HL-60/S4 (cell line): ENCODE measurements around the gene FAT4.

Experiments used
- in situ Hi-C: fragments of 300-500 bp; cut with MboI; formaldehyde crosslinking; loops from 2 replicates; pipeline ENCODE4 v1.14.3; 2022; ENCODE audit warnings: low sequenced_read_pairs

FAT4 gene

GRCh38 chr4:125314676-125315575 is at the start of gene FAT4:
TSS of gene FAT4 (plus strand) at chr4:125314955. CDS start at chr4:125316412, 1,457 bp downstream.
- in situ Hi-C loops = no loop called here

DNA sequence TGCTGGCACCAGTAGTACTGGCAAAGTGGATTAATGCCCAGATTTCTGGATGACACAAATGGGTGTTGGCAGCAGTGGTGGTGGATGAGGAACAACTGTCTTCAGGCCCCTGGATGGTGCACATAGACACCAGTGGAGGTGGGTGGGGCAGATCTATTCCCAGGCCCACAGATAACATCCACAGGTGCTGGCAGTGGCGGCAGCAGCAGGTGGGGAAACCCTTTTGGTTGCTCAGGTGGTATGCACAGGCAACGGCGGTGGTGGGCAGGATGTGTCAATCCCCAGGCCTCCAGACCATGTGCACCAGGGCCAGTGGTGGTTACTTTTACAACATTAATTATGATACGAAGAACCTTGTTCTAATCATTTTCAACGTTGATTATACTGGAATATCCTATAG is 48.9 kb upstream of the FAT4 start:
- in situ Hi-C loops = no loop called here

DNA sequence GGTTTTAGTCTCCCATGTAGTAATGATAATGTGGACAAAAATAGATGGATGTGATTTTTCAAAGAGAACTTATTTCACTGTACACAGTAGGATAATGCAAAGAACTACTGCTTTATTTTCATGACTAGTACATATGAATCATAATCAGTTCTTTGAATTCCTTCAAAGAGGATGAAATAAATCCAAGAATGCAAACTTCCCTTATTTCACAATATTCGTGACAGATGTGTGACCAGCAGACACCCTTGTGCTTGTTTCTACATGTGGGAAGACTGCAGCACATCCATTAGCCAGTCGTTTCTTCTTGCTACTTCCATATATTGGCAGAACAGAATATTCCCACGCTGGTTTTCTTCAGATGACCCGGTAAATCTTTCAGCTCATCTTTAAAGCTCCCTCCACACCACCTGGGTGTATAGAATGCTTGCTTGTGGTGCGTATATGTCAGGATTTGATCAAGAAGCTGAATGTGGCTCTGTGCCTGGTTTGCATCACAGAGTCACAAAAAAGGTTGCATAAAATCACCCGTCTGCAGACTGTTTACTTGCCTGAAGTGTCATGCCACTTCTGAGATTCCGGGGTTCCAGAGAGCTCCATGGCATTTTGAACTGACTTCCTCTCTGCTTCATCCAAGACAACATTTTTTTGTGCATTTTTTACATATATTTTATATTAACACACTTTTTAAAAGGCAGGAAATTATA is 47.7 kb upstream of the FAT4 start:
- in situ Hi-C loops = no loop called here

GRCh38 chr4:125267630-125268029 is 47.1 kb upstream of the FAT4 start:
- in situ Hi-C loops = no loop called here

DNA sequence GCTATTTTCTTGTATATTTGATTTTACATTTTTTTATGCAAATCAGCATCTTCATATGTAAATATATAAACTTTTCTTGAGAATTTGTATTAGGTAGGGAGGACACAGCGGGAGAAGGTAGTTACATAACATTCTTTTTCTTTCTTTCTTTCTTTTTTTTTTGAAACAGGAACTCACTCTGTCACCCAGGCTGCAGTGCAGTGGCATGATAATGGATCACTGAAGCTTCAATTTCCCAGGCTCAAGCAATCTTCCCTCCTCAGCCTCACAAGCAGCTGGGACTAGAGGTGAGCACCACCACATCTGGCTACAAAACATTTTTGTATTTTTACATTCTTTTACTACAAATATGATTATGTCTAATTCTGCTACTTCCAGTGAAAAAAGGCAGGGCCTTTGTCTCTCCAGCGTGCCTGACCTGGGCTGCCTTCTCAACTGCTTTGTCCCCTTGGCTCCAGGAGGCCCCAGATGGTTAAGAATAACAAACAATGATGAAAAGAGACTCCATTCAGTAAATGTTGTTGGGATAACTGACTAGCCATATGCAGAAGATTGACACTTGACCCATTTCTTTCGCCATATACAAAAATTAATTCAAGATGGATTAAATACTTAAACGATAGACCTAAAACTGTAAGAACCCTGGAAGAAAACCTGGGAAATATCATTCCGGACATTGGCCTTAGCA is 46.5 kb upstream of the FAT4 start:
- in situ Hi-C loops = no loop called here

- in situ Hi-C loops = no loop called here
These were observed 37.9 kb upstream of the FAT4 start for GRCh38 chr4:125276811-125277210.

- in situ Hi-C loops = no loop called here
These were observed 37.0 kb upstream of the FAT4 start for GRCh38 chr4:125277790-125278189.

GRCh38 chr4:125280892-125281403 is 33.8 kb upstream of the FAT4 start:
- in situ Hi-C loops = no loop called here

- in situ Hi-C loops = no loop called here
These were observed 31.0 kb upstream of the FAT4 start for GRCh38 chr4:125283707-125284279.

DNA sequence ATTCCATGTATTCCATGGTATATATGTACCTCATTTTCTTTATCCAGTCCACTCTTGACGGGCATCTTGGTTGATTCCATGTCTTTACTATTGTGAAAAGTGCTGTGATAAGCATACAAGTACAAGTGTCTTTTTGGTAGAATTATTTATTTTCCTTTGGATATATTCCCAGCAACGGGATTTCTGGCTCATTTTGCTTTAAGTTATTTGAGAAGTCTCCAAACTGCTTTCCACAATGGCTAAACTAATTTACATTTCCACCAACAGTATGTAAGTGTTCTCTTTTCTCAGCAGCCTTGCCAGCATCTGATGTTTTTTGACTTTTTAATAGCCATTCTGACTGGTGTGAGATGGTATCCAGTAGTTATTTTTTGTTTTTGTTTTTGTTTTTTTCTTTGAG is 17.6 kb upstream of the FAT4 start:
- in situ Hi-C loops = no loop called here

- in situ Hi-C loops = no loop called here
These were observed 11.7 kb upstream of the FAT4 start for GRCh38 chr4:125303058-125303457.

- in situ Hi-C loops = no loop called here
These were observed 10.9 kb upstream of the FAT4 start for GRCh38 chr4:125303821-125304220.

GRCh38 chr4:125306112-125306511 is 8.6 kb upstream of the FAT4 start:
- in situ Hi-C loops = no loop called here

DNA sequence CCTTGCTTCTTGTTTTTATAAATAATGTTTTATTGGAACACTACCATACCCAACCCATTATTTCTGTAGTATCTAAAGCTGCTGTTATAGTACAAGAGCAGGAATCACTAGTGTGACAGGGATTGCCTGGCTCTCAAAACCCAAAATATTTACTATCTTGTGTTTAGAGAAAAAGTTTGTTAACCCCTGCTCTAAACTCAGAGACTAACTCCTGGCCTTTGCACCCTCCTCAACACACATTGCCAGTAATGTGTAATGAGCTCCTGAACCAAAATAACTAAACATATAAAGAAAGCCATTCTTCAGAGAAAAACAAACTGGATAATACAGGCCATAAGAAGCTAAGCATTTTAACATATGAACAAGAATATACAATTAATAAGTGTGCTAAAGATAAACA is 8.2 kb upstream of the FAT4 start:
- in situ Hi-C loops = no loop called here

DNA sequence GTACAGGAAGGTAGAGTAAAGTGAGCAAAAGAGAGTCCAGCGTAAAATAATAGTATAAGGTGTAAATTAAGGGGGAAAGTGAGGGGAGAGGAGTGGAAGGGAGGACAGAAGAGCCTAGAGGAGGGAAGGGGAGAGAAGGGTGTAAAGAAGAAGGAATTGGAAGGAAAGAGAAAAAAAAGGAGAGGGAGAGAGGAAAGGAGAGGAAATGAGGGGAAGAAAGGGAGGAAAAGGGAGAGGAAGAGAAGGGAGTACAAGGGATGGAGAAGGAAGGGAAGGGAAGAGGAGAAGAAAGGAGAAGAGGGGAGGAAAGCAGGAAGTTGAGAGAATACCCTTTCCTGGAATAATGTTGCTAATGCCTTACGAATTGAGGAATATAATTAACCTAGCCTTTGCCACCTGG is 3.3 kb upstream of the FAT4 start:
- in situ Hi-C loops = no loop called here

DNA sequence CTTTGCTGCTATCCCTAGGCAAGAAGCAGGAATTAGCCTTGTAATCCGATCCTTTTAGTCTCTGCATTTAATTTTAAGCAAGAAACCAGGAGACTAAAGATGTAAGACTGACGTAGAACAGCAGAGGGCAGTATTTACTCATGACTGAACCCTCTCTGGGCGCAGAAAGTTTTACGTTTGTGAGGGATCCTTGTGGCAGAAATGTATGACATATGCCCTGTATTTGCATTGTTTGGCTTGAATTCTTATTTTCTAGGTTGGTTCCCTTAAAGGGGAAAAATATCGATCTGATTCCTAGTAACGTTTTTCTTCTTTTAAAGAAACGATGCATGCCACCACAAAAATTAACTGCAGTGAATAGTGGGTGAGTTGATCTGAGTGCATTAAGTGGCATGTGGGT is 1.3 kb upstream of the FAT4 start:
- in situ Hi-C loops = no loop called here

DNA sequence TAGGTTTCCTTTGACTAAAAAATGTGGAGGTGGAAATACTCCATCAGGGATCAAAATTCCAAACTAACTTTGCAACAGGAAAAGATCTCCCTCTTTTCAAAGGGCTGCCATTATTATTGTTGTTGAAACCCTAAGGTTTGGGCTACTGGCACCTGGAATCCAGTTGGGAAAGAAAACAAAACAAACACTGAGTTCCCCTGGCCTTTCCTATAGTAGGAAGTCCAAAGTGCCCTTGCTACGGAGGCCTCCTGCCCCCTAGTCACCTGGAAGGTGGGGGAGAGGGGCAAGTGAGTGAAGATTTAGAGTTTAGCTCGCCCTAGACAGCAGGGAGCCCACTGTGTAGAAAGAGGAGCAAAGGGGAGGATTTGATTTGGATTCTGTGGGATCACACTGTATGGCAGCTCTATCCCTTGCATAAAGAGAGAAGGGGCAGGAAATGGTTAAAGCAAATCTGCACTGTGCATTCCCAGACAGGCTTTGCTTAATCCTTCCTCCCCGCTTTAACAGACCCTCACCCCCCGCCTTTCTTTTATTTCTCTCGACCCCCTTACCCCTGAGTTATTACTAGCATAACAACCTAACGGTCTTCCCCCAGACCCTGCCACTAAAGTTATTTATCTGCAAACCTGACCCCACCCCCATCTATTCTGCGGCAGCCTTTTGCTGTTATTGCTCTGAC is 627 bp upstream of the FAT4 start:
- in situ Hi-C loops = no loop called here

DNA sequence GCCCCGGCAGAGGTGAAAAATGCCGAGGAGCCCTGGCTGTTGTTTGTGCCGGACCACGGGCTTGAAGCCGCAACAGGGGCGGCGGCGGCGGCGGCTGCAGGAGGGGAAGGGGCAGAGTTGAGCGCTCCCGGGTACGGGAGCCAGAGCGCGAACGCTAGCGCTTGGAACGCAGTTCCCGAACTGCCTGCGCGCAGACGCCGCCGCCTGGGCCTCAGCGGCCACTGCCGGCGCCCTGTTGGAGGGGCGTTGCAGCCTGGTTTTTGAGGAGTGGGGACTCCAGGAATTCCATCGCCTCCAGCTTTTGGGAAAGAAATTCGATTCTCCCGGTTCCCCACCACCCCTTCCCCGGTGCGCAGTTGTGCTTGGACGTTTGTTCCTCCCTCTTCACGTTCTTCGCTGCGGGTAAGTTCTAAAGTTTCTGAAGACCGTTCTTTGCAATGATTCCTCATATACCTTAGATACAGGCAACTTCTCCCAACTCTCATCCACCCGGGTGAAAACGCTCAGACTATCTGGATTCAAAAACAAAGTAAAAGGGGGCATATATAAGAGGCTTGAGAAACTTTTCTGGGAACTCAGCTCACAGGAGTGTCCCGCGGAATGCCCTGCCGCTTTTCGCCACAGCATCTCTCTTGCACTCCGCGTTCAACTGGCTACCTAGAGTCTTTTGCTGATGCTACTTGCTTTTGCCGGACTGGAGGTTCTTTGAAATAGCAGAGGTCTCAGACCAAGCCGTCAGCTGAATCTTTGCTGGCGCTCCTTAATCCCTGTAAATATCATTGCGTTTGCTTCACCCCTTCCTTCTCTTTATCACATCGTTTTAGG is 1.0 kb downstream of the FAT4 start:
- in situ Hi-C loops = no loop called here

DNA sequence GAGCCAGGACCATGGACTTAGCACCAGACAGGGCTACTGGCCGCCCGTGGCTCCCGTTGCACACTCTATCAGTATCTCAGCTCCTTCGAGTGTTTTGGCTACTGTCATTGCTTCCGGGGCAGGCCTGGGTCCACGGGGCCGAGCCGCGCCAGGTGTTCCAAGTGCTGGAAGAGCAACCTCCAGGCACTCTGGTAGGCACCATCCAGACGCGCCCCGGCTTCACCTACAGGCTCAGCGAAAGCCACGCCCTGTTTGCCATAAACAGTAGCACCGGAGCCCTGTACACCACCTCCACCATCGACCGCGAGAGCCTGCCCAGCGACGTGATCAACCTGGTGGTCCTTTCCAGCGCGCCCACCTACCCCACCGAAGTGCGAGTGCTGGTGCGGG is 1.6 kb downstream of the FAT4 start:
- in situ Hi-C loops = no loop called here
